Stomach (tissue), 4 donors: ENCODE measurements around the gene NPR3.

ENCODE experiments used
- EP300 ChIP-seq: sonication (generic); formaldehyde crosslinking; IDR thresholded peaks from one replicate; pipeline ENCODE4 v1.6.1; 2017; ENCODE audit warnings: antibody characterized with exemption
- POLR2A ChIP-seq, 4 donors: fragments of 450-650 bp; IDR thresholded peaks; one replicate each; pipeline ENCODE4 v1.6.1; 2016; ENCODE audit warnings: antibody characterized with exemption in 4 of 4, control low read depth in 2 of 4, mild to moderate bottlenecking in 1 of 4, moderate library complexity in 1 of 4
- POLR2AphosphoS5 ChIP-seq, 3 donors: sonication (generic); formaldehyde crosslinking; IDR thresholded peaks; one replicate each; pipeline ENCODE4 v1.6.1; 2016; ENCODE audit warnings: antibody characterized with exemption in 3 of 3
- TF ChIP-seq, protein P1 (sequence below), 7 experiments: fragments of 450-650 bp in 4 of 7; fragments of 200-600 bp in 3 of 7; sonication (generic) in 3 of 7; IDR thresholded peaks; one replicate each; pipeline ENCODE4 v1.5.1; 2016 to 2019; ENCODE audit warnings: antibody characterized with exemption in 7 of 7, control low read depth in 2 of 7, mild to moderate bottlenecking in 1 of 7

DNA sequence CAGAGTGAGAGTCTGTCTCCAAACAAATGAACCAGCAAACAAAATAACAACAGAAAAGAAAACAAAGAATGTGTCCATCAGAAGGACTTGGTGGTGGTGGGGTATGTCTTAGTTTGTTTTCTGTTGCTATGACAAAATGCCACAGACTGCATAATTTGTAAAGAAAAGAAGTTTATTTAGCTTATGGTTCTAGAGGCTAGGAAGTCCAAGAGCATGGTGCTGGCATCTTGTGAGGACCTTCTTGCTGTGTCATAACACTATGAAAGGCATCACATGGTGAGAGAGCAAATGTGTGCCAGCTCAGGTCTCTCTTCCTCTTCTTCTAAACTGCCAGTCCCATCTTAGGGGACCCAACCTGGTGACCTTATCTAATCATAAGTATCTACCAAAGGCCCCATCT, 10.5 kb downstream of the NPR3 start:
- TF ChIP-seq, protein P1, sequence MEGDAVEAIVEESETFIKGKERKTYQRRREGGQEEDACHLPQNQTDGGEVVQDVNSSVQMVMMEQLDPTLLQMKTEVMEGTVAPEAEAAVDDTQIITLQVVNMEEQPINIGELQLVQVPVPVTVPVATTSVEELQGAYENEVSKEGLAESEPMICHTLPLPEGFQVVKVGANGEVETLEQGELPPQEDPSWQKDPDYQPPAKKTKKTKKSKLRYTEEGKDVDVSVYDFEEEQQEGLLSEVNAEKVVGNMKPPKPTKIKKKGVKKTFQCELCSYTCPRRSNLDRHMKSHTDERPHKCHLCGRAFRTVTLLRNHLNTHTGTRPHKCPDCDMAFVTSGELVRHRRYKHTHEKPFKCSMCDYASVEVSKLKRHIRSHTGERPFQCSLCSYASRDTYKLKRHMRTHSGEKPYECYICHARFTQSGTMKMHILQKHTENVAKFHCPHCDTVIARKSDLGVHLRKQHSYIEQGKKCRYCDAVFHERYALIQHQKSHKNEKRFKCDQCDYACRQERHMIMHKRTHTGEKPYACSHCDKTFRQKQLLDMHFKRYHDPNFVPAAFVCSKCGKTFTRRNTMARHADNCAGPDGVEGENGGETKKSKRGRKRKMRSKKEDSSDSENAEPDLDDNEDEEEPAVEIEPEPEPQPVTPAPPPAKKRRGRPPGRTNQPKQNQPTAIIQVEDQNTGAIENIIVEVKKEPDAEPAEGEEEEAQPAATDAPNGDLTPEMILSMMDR (IDR thresholded peaks at IDR 0.05): no peak
- TF ChIP-seq POLR2A (IDR thresholded peaks at IDR 0.05) (no peak), EP300 (no peak), POLR2AphosphoS5 (IDR thresholded peaks at IDR 0.05) (no peak)
